GM21786 (cell line): ENCODE results near the gene SUSD6.

Source experiments
- ATAC-seq: cut with Tn5 transposase; IDR thresholded peaks from one replicate; pipeline ENCODE4 v1.9.1; 2021; ENCODE audit not compliant: unreplicated experiment

The SUSD6 gene, protein sequence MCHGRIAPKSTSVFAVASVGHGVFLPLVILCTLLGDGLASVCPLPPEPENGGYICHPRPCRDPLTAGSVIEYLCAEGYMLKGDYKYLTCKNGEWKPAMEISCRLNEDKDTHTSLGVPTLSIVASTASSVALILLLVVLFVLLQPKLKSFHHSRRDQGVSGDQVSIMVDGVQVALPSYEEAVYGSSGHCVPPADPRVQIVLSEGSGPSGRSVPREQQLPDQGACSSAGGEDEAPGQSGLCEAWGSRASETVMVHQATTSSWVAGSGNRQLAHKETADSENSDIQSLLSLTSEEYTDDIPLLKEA

DNA sequence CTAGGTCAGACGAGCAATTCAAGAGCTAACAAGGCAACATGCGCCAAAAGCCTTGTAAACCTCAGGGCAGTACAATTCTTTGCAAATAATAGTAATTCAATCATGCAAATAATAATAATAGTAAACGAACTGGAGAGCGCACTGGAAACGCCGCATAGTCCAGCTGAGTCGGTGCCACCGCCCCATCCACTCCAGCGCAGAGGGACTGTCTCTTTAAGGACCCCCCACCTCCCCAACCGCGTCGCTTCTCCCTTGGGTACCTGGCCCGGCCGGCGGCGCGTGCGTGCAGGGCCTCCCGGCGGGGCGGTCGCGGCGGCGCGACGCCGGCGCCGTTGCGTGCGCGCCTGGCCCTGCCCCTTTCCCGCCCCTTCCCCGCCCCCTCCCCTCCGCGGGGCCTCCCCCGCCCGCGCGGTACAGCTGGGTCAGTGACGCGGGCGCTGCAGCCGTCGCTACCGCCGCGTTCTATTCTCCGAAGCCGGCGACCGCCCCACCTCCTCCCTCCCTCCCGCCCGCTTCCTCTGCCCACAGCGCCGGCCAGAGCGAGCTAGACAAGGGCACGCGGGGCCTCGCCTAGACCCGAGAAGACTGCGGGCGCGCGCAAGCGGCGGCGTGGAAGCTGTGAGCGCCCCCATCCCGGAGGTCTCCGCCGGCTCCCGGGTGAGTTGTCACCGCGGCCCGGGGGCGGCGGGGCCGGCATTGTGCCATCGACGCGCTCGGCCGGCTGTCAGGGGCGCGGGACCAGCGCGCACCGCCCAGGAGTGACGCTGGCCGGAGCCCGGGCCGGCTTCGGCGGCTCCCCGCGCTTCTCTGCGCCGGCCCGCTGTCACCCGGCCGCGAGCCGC, at the start of gene SUSD6:
TSS of gene SUSD6 (plus strand) at position 425 of the 842 bp plus-strand sequence. CDS start 46,997 bp downstream, outside the sequence.
- peak; percentile 39 for ATAC-seq

DNA sequence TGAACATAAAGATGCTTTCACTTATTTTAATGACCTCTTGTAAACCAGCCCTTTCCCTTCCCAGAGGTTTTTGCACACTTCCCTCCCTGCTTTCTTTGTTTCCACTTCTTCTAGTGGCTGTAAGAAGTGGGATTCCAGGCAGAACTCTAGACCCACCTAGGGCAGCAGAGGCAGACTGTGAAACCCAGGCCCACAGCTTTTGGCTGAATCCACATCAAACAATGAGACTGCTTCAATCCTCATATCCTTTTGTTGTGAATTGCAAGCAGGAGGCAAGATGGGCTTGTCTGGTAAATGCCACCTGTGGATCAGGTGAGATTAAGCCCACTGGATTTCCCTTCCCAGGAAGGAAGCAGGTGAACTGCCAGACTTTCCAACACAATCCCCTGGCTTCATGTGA, 49.5 kb upstream of the SUSD6 start:
- ATAC-seq: no peak

DNA sequence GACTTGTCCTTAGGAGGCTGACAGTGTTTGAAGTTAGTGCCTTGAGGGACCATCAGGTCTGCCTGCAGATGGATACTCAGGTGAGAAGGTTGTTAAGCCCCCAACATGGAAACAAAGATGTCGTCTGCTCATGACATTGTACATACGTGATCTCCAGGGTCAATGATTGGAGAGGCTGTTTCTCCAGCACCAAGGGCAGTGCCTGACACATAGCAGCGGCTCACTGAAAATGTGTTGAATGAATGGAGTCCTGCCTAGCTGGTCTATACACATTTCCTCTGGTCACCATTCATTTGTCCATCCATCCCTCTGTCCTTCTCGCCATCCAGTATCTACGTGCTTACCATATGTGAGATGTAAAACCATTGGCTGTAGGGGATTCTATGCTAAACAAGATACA, 43.8 kb upstream of the SUSD6 start:
- no peak for ATAC-seq

DNA sequence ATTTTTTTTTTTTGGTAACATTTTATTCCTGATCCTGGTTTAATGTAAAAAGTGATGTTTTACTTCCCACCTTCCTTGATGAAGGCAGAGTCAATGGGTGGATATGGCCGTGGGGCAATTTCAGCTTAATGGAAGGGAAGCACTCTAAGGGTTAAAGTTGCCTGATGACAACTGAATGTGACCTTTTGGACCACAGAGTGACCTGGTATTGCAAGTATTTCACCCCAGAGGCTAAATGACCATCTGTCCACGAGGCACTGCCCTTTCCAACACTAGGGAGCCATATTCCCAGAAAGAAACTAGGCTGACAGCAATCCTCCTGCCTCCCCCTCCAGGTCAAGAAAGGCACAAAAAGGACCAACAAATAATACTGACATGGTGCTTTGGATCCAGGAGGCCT, 41.5 kb upstream of the SUSD6 start:
- ATAC-seq: no peak

DNA sequence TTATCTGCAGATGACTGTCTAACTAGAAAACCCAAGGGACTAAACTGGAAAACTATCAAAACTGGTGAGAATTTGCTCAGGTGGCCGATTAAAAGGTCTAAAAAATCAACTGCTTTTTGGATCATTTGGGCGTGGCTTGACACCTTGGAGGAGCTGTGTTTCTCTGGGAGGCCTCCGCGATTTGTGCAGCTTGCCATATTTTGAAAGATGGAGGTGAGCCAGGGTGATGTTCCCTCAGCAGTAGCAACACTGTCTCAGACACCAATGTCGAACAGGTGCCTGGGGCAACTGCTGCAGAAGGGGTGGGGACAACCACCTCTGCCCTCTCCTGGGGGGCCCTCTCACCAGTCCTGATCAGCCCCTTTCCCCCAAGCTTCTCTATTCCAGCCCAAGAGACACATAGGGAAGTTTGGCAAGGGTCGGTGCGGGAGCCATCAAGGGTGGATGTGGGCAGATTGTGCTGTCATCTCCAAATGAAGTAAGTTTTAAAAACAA, 40.5 kb upstream of the SUSD6 start:
- ATAC-seq: no peak

DNA sequence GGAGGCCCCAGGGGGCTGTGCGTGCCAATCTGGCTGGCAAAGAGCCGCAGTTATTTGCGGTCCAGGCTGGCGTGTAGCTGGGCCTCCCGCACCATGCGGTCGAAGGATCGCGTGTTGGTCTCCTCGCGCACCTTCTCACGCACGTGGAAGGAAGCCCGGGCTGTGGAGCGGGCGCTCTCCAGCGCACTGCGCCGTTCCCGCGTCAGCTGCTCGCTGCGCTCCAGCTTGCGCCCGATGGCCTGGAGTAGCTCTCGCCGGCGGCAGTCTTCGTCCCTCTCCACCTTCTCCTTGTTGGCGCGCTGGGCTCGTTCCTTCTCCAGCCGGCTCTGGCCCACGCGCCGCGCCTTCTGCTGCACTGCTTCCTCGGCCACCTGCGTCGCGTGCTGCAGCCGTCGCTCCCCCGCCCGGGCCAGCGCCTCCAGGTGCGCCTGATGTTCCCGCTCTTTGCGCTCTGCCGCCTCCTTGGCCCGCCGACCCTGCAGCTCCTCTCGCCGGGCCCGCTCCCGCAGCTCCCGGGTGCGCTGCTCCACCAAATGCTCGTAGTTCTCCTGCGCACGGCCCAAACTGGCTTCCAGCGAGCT, 39.9 kb upstream of the SUSD6 start:
- no peak for ATAC-seq

DNA sequence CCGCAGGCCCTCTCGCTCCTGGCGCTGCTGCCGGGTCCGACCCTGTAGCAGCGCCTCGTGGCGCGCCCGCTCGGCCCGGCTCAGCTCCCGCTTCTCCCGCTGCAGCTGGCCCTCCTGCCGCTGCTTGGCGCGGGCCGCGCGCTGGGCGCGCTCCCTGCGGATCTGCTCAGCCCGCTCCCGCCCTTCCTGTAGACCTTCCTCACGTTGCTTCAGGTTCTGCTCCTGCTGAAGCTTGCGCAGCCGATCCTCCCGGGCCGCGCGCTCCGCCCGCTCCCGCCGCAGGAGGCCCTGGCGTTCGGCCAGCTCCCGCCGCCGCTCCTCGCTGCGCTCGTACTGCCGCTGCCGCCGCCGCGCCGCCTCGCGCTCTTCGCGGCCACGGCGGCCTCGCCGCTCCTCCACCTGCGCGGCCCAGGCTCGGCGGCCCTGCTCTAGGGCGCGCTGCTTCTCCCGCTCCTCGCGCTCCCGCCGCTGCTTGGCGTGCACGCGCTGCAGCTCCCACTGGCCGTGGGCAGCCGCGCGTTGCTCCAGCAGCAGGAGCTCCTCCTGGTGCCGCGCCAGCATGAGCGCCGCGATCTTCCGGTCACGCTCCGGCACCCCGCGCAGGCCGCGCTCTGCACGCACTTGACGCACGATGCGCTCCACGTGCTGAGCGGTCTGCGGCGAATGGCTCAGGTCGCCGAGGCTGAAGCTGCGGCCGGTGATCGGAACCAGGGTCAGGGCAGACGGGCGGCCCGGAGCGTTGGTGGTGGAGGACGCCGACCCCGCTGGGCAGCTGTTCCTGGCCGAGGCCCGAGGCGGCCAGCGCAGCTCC, 39.2 kb upstream of the SUSD6 start:
- ATAC-seq: no peak

DNA sequence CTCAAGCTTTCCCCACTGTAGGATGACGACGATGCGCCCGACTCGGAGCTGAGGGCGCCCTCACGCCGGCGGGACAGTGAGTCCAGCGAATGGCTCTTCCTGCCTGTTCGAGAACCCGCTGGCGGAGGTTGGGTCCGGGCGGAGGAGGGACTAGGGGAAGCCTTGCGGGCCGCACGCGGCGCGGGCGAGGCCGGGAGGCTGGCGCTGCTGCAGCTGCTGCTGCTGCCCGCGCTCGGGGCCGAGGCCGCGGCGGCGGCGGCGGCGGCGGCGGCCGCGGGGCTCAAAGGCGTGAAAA, 38.6 kb upstream of the SUSD6 start:
- ATAC-seq: no peak

DNA sequence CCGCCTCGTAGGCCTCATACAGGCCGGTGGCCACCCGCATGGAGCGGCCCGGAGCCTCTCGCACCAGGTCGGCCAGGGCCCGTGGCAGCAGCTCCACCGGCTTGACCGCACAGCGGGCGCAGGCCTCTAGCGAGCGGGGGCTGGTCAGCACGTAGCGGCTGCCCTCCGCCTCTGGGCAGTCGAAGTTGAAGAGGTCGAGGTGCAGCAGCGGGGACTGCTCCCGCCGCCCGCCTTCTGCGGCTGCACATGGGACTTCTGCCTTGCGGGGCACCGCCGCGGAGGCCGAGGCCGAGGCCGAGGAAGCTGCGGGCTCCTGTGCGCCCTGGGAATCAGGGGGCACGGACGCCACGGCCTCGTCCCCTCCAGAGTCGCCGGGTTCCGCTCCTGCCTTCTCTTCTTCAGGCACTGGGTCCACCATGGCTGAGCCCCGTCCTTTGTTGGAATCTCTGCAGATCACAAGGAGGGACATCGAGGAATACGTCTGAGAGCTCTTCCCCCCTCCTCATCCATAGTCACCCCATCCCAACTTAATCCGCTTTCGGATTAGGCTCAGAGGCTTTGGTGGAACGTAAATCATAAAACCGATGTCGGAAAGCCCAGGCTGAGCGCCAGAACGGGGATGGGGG, 38.1 kb upstream of the SUSD6 start:
- no peak for ATAC-seq

DNA sequence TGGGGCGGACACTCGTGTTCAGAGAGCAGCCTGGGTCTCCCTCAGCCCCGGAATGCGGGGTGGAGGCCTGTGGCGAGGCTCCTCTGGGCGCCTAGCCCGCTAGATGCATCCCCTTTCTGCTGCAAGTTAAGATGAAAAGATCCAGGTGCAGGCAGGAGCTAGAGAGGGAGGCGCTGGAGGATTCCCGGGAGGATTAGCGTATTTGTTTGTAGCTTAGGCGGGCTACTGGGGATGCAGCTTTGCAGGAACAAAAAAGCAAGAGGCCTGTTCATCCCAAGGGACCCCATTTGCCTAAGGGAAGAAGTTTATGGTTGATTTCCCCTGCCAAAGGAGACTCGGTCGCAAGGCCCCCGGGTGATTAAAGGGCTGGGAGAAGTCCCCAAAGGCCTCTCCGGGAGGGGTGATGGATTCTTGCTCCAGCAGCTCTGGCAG, 37.5 kb upstream of the SUSD6 start:
- no peak for ATAC-seq

DNA sequence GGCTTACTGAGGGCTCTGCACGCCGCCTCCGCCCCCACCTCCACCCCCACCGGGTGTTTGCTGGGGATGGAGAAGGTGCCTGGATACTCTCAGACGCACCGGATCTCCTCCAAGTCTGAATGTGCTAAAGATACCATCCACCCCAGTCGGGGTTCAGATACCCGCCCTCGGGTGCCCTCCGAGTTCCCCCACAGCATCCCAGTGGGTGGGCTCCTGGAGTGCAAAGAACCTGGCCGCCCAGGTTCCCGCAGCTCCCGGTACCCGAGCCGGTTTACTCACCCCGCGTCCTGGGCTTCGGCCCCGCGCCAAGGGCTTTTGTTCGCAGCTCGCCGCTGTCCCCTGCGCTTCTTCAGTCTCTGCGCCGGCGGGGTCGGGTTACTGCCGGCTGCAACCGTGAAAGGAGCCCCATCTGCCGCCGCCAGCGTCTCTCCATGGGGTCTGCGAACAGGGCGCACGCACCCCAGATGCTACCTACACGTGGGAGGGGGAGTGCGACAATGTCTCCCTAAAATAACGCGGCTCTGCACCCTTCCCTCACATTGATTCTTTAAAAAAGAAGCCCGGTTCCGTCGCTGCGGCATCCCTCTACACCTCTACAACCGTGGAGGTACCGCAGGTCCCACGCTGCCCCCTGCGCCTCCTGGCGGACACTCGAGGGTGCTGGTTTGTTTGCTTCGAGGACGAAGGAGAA, 37.0 kb upstream of the SUSD6 start, which contains the start of gene CCDC177:
TSS of gene CCDC177 (minus strand) at position 609 of the 691 bp plus-strand sequence. CDS start 1,249 bp downstream, outside the sequence.
- no peak for ATAC-seq

DNA sequence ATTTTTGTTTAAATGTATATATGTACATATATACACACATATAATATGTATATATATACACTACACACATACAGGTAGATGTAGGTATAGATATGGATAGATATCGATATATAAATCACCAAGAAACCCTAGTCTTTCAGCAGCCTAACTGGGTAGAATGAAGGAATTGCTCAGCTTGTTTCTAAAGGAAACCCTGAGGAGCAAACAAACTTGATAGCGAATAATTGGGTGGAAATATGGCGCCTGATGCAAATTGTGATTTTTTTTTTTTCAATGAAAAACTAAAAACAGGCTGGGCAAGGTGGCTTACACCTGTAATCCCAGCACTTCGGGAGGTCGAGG, 36.5 kb upstream of the SUSD6 start:
- no peak for ATAC-seq

DNA sequence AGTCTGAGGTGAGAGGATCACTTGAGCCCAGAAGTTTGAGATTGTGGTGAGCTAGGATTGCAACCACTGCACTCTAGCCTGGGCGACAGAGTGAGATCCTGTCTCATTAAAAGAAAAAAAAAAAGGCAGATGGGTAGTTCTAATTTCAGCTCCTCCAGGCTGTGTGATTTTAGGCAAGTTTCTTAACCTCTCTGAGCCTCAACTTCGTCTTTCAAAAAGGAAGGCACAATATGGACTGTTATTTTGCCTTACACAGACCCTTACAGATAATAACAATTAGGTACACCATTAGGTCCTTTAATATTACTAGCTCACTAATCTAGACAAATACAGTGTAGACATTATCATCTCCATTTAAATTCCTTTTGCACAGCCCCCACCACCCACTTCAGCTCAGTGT, 31.9 kb upstream of the SUSD6 start:
- ATAC-seq: no peak

DNA sequence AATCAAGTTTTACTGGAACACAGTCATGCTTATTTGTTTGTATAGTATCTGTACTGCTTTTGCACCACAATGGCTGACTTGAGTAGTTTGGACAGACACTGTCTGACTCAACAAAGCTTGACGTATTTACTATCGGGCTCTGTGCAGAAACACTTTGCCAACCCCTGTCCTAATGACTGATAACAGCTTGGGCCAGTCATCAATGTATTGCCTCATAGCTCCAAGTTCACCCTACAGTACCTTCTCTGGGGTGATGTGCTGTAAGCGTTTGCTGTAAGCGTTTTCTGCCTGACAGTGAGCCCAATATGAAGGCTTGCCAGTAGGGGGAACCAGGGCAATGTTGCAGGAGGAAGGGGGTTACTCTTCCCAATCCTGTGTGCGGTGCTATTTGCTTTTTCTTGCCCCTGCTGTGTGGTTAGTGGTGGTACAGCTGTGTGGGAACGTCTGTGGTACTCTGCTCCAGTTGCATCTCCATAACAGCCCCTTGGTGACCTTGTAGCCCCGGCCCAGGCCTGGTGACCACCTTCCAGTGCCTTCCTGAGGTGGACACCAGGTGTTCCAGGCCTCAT, 31.3 kb upstream of the SUSD6 start:
- ATAC-seq: no peak

DNA sequence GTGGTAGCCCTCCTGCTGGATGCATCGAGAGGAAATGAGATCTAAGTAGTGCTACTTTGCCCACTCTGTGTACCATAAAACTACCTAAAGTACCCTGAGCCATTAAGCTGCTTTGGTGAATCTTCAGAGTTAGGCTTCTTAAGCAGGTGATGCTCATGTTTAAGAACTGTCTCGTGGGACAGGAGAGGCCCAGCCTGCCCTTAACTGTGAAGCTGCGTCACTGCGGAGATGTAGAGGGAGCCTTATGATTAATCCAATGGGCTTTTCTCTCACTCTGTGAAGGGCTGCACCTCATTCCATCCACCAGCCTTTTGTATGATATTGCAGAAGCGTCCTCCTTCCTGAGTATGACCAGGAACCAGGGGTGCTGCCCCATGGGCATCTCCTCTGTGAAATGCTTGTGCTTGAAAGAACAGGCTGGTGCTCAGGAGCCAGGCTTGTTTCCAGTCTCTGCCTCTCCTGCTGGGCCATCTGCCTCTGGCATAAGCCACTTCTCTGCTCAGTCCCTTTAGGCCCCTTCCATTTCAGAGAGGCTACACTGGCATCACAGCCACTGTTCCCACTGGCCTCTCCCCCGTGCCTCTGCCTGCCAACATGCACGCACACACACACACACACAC, 30.0 kb upstream of the SUSD6 start:
- ATAC-seq: no peak

DNA sequence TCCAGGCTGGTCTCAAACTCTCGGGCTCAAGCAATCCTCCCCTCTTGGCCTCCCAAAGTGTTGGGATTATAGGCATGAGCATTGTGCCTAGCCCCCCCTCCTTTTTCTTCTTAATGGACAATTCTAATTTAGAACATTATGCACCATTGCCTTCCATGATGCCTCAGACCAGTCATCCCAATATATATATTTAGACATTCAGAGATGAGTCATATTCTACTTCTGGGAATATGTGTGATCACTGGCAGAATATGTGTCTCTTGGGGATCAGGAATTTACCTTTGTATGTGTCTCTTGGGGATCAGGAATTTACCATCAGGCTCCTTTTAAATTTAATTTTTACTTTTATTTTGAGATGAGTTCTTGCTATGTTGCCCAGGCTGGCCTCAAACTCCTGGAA, 29.2 kb upstream of the SUSD6 start:
- ATAC-seq: no peak

DNA sequence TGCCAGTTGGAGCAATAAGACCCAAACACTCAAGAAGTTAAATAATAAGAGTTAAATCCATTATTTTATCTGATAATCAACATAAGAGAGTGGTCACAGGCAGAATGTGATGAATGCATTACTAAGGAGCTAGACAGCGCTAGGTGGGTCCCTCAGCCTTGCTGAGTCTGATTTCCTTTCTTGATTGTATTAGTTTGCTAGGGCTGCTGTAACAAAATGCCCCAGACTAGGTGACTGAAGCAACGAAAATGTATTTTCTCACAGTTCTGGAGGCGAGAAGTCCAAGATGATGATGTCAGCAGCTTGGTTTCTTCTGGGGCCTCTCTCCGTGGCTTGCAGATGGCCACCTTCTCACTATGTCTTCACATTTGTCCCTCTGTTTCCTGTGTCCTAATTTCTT, 28.6 kb upstream of the SUSD6 start:
- ATAC-seq: no peak

DNA sequence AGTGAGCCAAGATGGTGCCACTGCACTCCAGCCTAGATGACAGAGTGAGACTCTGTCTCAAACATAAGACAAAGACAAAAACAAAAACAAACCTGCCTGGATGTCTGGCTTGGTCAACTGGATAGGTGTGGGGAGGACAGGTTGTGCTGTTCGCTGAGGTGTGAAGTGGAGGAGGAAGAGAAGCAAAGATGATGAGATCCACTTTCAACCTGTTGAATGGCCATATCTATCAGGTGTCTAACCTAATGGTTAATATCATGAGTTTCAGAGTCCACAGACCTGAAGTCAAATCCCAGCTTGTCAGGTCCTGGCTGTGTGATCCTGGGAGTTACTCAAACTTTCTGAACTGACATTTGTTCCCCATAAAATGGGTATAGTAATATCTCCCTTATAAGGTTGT, 27.0 kb upstream of the SUSD6 start:
- ATAC-seq: no peak

DNA sequence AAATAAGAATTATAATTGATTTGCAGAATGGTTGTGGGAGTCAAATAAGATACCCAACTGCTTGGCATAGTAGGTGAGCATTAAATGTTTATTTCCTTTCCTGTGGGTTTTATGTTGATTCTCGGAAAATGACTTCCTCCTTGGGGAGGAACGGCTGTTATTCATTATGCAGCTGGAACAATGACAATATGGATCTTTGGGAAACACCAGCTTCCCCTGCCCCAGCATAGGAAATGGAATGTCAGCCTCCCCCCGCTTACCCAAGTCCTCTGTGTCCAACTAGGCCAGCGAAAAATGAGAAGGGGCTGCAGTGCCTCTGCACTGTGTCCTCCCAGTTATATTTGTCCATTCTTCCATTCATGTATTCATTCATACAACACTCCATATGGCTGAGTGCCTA, 25.0 kb upstream of the SUSD6 start:
- ATAC-seq: no peak
